ENCODE measurements around the gene RHEB.
"Not testable (repeated sequence)": the region's sequence is repeated elsewhere in the genome, so short reads cannot be mapped to it uniquely, and the experiment has no call there.

Gene RHEB, protein sequence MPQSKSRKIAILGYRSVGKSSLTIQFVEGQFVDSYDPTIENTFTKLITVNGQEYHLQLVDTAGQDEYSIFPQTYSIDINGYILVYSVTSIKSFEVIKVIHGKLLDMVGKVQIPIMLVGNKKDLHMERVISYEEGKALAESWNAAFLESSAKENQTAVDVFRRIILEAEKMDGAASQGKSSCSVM

DNA sequence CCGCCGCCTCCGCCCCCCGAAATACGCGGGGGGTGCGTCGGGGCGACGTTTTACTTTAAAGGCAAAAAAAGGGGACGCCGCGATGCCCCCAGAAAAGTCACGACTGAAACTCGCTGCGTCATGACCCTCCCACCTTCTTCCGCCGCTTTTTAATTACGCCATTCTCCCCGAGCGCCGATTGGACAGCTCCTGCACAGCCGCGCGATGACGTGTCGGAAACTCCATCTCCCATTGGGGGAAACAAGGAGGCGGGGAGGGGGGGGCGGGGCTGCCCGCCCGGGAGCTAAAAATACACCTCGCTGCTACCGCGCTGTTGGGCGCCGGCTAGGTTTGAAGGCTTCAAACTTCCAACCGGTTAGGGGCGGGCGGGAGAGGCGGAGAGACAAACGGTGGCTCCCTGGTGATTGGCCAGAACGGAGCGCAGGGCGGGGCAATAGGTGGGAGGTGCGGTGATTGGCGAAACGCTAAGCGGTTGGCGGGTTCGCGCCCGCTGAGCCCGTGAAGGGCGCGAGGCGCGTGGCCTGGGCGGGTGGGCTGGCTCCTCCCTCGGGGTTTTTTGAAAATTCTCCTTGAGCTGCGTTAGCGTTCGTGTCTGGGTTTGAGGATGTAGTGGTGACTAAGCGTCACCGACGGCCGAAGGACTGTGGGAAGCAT, at the start of gene RHEB:
RHEB (minus strand) TSS at position 131 of the 654 bp plus-strand sequence. CDS start 384 bp downstream, outside the sequence.
- DNase-seq (ENCODE audit: low spot score), result peak; percentile 98

DNA sequence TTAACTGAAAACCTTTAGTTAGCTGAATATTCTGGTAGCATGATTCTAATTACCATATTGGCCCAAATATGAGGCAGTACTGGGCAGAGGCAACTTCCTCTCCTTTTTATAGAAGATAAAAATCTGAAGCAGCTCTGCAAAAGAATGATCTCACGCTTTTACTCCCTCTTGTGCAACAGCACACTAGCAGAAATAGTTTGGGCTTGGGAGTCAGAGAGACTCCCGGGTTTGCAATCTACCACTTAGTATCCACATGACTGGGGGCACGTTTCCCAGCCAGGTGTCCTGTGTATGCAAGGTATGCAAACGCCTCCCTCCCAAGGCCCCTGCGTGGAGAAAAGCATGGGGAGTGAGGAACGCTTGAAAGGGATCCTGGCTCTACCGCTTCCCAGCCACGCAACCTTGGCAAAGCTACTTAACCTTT, 47.2 kb upstream of the RHEB start:
- DNase-seq (ENCODE audit: low spot score), result no peak

DNA sequence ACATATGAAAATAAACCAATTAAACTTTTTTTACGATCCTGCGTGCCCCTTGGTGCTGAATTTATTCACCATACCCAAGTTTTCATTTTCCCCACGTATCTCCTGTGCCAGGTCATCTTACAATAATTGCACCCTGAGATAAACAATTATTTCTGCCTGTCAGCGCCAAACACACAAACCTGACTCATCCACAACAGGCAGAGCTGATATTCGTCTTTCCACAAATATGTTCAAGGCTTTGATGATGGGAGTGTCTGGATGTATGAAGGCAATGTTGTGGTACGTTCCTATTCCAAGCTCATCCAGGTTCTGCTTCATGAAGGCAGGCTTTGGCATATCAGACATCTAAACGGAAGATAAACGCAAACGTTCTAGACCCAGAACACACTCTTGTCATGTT, 45.8 kb upstream of the RHEB start:
- DNase-seq (ENCODE audit: low spot score), result no peak

DNA sequence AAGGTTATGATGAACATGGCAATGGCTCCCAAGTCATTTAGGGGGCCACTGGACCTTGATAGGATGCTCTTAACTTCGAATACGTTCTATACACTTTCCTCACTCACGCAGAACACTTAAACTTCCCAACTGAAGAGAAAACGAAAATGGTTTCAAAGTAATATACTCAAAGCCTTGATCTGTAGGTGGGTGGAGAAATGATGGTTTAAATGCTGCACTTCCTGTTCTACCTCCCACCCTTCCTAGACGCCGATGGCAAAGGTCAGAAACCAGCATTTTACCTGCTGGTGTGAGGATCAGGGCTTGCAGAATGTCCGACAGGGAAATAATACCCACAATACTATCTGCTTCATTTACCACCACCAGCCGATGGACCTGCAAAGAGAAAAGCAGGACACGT, 40.5 kb upstream of the RHEB start:
- no peak for DNase-seq (ENCODE audit: low spot score)

DNA sequence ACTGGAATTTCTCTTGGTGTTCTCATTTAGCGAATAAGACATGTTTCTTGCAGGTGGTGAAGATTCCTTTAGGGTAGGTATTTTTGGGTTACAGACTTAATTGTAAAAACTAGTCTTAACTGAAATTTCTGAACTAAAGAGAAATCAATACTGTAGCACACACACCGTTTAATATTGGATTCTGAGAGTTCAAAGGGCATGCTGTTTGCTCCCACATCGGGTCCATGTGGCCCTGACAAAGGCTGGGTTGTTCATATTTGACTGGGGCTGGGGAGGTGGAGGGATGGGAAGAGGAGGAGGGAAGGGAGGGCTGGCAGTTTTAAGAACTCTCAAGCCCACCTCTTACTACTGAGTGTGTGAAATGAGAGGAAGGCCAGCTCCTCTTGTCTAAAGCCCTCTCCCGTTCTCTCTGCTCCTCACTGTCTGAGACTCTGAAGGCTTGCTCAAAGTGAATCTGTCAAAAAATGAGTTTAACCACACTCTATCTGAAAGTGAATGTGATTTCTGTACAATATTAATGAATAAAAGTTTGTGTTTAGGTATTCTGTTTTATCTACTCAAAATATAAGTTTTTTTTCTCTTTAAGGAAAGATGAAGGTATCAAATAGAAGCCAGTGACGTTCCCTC, 40.0 kb upstream of the RHEB start:
- no peak for DNase-seq (ENCODE audit: low spot score)

DNA sequence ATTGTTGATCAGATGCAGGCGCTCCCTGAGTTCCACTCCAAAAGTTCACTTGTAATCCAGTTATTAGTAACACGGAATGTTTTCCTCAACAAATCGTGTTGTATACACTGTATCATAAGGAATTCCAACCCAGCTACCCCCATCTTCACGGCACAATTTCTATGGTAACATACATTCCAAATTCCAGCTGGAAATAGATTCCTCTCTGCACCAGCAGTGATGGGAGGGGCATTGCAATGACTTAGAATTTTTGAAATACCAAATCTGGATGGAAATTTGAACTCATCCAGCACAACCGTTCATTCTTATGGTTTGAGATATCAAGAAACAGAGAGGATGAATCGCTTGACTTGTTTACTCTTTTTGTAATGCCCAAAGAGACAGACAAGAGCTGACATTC, 38.9 kb upstream of the RHEB start:
- no peak for DNase-seq (ENCODE audit: low spot score)

DNA sequence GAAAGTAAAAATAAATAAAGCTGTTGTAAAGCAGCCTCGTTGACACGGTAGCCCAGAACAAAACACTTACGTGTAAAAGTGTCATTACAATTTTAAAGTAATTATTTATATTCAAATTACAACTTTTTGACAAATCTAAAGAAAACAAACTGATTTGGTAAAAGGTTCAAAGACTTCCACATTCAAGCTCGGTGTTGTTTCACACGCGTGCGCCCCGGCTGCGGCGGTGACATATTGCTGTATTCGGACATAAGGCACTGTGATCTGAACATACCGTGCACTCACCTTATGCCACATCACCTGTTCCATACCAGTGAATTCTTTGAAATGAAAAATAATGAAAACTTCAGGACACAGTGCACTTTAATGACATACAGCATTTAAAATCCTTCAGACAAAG, 36.9 kb upstream of the RHEB start:
- DNase-seq (ENCODE audit: low spot score), result no peak

DNA sequence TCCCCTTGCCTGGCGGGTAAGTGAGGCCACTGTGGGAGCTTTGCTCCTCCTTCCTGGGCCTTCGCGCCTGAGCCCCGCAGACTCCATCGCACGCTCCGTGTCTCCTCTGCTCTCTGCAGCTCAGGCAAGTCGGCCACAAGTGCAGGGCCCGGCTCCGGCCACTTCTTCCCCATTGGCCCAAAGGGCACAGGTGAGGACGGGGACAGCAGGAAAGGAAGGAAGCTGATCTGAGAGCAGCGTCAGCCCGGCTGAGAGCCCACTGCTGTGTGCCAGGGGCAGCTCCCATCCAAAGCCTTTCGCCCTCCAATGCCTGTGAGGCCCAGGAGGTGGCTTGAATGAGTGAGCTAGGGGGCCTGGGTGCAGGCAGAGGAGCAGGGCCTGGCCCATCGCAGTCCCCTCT, 33.7 kb upstream of the RHEB start:
- no peak for DNase-seq (ENCODE audit: low spot score)

DNA sequence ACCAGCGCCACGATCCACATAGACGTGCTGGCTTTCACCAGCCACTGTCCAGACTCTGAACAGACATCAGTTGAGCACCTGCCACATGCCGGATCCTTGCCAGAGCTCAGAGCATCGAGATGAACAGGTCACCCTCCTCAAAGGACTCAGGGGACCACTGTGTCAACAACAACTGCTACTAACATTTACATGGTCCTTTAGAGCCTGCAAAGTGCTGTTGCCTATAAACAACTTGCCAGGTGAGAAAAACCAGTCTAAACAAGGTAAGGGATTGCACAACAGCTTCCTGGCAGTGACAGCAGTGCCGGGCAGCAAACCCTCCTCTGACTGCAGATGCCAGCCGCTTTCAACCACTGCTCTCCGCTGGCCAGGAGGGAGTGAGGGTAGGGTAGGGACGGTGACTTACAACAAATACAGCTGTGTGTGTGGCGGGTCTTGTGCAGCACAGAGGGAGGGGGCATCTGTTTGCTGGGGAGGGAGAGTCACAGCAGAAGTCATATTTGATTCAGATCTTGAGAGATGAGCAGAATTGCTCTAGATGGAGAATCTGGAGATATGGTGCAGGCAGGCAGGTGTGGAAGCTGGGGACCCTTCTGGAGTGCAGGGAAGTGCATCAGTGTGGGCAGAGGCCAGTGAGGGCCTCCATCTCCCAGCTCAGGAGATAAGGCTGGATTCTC, 32.8 kb upstream of the RHEB start:
- no peak for DNase-seq (ENCODE audit: low spot score)

DNA sequence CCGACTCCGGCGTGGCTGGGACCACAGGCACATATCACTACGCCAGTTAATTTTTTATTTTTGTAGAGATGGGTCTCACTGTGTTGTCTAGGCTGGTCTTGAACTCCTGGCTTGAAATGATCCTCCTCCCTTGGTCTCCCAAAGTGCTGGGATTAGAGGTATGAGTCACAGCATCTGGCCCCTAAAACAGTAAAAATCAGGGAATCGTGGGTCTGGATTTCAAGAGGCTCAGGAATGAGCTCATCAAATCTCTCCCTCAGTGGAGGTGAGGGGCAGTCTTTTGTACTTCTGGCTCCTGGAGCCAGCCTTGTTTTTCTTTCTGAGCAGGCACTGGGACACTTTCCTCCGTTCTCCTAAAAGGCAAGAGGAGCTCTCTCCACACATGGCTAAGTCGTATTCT, 32.1 kb upstream of the RHEB start:
- no peak for DNase-seq (ENCODE audit: low spot score)

DNA sequence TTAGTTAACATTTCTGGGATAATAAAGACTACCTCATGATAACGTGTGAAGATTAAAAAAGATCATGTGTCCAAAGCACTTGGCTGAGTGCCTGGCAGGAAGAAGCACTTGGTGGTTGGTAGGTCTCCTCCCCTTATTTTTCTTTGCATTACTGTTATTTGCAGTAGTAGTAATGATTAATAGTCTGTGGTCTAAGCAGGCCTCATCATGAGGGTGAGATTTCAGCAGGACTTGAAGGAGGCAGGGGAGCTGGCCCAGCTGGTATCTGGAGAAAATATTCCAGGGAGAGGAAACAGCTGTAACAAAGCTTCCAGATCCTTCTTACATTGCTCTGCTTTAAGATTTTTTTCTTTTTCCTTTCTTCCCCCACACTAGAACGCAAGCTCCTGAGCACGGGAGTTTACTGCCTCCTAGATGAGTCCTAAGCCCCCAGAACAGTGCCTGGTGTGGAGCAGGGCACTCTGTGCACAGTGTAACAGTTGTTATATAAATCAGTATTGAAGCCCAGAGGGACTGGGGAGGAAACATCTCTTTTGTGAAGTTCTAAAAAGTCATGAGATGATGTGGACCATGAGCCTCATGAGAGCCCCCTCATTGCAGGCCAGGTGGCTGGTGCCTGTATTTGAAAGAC, 31.1 kb upstream of the RHEB start:
- DNase-seq (ENCODE audit: low spot score), result no peak

DNA sequence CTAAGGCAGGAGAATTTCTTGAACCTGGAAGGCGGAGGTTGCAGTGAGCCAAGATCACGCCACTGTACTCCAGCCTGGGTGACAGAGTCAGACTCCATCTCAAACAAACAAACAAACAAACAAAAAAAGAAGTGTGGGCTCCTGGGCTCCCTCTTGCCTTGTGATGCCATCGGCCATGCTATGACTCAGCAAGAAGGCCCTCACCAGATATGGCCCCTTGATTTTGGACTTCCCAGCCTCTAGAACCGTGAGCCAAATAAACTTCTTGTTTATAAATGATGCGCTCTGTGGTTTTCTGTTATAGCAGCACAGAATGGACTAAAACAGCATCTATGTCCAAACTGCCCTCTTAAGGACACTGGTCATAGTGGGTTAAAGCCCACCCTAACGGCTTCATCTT, 29.9 kb upstream of the RHEB start:
- no peak for DNase-seq (ENCODE audit: low spot score)

DNA sequence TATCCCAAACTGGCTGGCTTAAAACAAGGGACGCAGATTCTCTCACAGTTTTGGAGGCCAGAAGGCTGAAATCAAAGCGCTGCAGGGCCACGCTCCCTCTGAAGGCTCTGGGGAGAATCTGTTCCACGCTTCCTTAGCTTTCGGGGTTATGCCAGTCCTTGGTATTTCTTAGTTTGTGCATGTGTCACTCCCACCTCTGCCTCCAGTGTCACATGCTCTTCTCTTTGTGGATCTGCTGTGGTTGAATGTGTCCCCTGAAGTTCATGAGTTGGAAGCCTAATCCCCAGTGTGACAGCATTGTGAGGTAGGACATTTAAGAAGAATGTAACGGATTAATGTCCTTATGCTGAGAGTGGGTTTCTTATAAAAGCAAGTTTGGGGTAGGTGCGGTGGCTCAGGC, 29.4 kb upstream of the RHEB start:
- DNase-seq (ENCODE audit: low spot score), result no peak

DNA sequence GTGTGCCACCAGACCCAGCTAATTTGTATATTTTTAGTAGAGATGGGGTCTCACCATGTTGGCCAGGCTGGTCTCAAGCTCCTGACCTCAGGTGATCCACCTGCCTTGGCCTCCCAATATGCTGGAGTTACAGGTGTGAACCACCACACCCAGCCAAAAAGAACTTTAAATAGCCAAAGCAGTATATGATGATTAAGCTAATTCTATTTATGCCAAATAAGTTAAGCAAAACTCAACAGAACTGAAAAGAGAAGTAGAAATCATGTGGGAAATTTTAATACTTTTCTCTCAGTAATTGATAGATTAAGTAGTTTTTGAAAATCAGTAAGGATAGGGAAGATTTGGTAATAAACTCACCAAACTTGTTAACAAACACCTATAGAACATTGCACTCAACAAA, 24.5 kb upstream of the RHEB start:
- no peak for DNase-seq (ENCODE audit: low spot score)

DNA sequence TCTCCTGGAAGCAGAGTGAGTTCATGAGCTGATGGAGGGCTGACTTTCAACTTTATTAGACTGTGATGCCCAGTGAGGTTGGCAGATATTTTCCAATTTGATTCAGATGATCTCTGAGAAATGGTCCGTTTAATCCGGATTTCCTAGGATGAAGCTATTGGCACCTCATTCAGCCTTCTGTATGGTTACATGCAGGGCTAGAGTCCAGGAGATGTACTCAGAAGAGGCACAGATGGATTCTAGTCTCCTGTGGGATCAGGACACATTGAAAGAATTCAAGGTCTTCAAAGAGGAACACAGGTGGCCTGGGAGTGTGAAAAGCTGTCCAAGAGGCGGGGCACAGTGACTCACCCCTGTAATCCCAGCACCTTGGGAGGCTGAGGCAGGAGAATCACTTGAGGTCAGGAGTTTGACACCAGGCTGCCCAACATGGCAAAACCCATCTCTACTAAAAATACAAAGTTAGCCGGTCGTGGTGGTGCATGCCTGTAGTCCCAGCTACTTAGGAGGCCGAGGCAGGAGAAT, 23.0 kb upstream of the RHEB start:
- DNase-seq (ENCODE audit: low spot score), result no peak

DNA sequence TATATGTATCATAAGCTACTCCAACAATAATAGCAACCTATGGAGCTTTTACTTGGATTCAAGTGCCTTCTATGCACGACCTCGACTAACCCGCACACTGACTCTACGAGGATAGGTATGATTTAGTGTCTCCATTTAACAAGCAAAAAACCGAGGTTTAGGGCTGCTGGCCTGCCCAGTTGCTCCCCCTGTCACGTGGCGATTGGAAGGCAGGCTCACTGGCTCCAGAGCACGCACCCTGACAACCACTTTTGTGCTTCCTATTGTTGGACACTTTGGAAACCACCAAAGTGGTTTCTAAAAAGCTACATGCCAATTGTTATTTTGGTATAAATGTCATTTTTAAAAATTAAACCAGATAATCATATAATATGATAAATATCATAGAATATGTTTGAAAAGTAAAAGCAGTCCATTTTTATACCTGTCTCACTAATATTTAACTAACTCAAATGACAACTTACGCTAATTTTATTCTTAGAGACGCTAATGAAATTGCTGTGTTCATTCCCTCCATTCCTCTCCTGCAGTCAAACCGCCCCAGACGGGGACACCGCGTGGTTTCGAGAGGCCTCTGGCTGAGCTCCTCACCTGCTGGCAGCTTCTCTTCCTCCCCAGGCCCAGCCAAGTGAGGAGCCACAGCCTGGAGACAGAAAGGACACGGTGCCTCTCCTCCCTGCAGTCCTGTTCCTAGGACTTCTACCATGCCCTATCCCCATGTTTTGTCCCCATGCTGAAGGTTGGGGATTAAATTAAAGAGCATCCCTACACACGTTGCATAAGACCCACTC, 22.2 kb upstream of the RHEB start:
- DNase-seq (ENCODE audit: low spot score), result no peak

DNA sequence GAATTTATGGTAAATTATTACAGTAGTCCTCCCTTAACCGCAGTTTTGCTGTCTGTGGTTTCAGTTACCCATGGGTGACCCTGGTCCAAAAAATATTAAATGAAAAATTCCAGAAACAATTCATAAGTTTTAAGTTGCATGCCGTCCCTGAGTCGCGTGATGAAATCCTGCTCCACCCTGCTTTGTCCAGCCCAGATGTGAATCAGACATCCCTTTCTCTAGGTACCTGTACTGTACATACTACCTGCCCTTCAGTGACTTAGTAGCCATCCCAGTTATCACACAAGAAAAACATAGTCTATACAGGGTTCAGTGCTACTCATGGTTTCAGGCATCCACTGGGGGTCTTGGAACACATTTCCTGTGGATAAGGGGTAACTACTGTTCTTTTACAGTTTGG, 20.5 kb upstream of the RHEB start:
- DNase-seq (ENCODE audit: low spot score), result no peak

DNA sequence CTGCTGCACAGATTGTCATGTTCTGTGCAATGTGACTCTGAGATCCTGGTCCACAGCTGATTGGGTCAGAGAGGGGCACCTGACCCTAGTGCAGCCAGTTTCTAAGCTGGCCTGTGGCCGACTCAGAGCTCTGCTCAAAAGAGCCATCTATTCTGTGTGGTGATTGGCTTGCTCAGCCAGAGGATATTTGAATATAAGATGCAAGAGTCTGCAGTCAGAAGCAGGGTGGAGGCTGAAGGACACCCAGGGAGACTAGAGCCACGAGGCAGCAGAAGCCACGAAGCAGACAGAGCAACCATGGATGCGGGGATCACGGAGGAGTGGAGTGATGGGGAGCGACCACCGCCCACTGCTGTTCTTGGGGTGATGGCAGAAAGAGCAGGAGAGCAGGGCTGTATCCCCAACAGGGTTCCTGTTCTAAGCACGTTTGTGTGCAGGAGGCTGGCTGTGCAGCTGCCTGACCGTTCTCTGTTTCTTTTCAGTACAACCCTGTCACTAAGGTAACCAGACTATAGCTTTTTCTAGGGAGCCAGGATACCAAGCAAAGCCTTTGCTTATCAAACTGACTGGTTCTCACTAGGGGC, 19.5 kb upstream of the RHEB start:
- peak; percentile 66 for DNase-seq (ENCODE audit: low spot score)

DNA sequence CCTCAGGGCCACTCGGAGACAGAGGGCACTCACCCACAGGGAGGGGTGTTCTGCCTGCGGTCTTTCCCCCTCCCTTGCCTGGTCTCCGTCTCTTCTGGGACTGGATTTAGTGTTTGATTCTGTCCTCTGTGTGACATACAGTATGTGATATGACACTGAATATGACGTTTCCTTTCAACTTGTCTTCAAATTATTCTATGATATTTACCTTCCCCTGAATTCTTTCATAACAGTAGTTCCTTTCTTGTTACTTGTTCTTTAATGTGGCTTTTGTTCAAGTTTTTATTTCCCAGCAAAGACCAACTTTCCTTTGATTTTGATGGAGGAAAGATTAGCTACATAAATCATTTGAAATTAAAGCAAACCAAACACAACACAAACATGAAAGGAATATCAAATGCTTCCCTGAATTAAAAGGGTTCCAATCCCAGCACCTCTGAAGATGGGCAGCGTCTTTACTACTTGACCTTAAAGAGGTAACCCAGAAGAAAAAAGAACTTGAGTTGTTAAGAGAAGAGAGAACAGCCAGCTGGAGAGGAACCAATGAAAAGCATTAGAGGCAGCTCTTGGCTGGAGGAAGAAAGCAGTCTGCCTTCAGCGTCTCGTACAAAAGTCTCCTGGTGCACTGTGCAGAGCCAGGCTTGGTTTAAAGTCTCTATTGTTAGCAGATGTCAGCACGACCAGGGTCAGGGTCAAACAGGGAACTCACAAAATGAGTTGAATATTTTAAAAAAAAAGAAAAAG, 18.3 kb upstream of the RHEB start:
- peak; percentile 73 for DNase-seq (ENCODE audit: low spot score)

DNA sequence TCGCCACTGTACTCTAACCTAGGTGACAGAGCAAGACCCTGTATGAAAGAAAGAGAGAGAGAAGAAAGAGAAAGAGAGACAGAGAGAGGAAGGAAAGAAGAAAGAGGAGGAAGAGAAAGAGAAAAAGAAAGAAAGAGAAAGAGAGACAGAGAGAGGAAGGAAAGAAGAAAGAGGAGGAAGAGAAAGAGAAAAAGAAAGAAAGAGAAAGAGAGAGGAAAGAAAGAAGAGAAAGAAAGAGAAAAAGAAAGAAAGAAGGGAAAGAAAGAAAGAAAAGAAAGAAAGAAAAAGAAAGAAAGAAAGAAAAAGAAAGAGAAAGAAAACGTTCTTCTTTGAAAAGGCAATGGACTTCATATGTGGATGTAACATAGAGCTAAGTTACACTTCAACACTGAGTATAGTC, 16.5 kb upstream of the RHEB start:
- not testable (repeated sequence) for DNase-seq (ENCODE audit: low spot score)
